ENCODE data around the gene FAF1. TPM values are rescaled to one million over a fixed set of nuclear protein-coding genes. Genes with fewer than 3 reads are reported as not detected.

FAF1 gene
- total RNA-seq, 2 experiments from 2014 or later = 43.5 to 44.0 TPM

DNA sequence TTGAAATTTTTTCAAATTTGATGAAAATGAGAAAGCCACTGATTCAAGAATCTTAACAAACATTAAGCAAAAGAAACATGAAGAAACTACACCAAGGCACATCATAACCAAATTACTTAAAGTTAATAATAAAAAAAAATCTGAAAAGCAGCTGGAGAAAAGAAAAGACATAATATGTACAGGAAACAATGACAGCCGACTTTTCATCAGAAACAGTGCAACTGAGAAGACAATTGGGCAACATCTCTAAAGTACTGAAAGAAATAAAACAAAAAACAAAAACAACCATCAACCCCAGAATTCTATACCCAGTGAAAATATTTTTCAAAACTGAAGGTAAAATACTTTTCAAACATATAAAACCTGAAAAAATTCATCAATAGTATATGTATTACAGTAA lies 463.1 kb downstream of the FAF1 start:
- DNase-seq = no peak
- peaks cover 88% of the 10 kb centered on the region for H3K36me3 Mint-ChIP-seq (ENCODE audit: low read depth)
- ChIA-PET POLR2A (no interaction called here), CTCF (no interaction called here)
- TF ChIP-seq CTCF (IDR thresholded peaks at IDR 0.05) = no peak
- intact Hi-C loops (cut with DNase I, micrococcal nuclease) = no loop called here
- Histone ChIP-seq H3K27me3 (ENCODE audit: control insufficient read depth in 1 of 2, insufficient read depth in 2 of 2, low read length in 2 of 2) (no peaks in the 10 kb centered on the region), H3K4me1 (ENCODE audit: insufficient read depth, low read length) (no peaks in the 10 kb centered on the region), H3K9me3 (ENCODE audit: control insufficient read depth in 1 of 2, insufficient read depth in 1 of 2, low read length in 2 of 2) (peaks cover 9 to 15% of the 10 kb centered on the region in 2 experiments), H3K4me3 (ENCODE audit: low read length) (no peak overlapping the region), H3K36me3 (ENCODE audit: insufficient read depth, low read length) (peaks cover 7% of the 10 kb centered on the region), H3K27ac (ENCODE audit: low read depth in 1 of 2, low read length in 2 of 2) (no peak overlapping the region)
- H3K27ac Mint-ChIP-seq = no peak overlapping the region
- H3K9me3 Mint-ChIP-seq = peaks cover 9% of the 10 kb centered on the region
- no peak overlapping the region for H3K4me3 Mint-ChIP-seq
- no peak for ATAC-seq (ENCODE audit: poor library complexity)
- H3K4me1 Mint-ChIP-seq (ENCODE audit: low read depth) = no peaks in the 10 kb centered on the region
- no peaks in the 10 kb centered on the region for H3K27me3 Mint-ChIP-seq

GRCh38 chr1:50493710-50494109 lies 466.4 kb downstream of the FAF1 start:
- no peak for ATAC-seq (ENCODE audit: poor library complexity)
- Histone ChIP-seq H3K27ac (ENCODE audit: low read depth in 1 of 2, low read length in 2 of 2) (no peak overlapping the region), H3K9me3 (ENCODE audit: control insufficient read depth in 1 of 2, insufficient read depth in 1 of 2, low read length in 2 of 2) (peaks cover 4 to 13% of the 10 kb centered on the region in 2 experiments), H3K4me1 (ENCODE audit: insufficient read depth, low read length) (no peaks in the 10 kb centered on the region), H3K4me3 (ENCODE audit: low read length) (no peak overlapping the region), H3K27me3 (ENCODE audit: control insufficient read depth in 1 of 2, insufficient read depth in 2 of 2, low read length in 2 of 2) (no peaks in the 10 kb centered on the region), H3K36me3 (ENCODE audit: insufficient read depth, low read length) (peaks cover 22% of the 10 kb centered on the region)
- intact Hi-C loops (cut with DNase I, micrococcal nuclease) = no loop called here
- no peak for DNase-seq
- Mint-ChIP-seq H3K9me3 (peaks cover 11% of the 10 kb centered on the region), H3K36me3 (ENCODE audit: low read depth) (peaks cover 92% of the 10 kb centered on the region), H3K27me3 (no peaks in the 10 kb centered on the region), H3K4me3 (no peak overlapping the region), H3K27ac (no peak overlapping the region), H3K4me1 (ENCODE audit: low read depth) (no peaks in the 10 kb centered on the region)
- TF ChIP-seq CTCF (IDR thresholded peaks at IDR 0.05) = no peak
- ChIA-PET POLR2A (no interaction called here), CTCF (no interaction called here)

GRCh38 chr1:50492142-50492541 lies 467.9 kb downstream of the FAF1 start:
- ATAC-seq (ENCODE audit: poor library complexity) (no peak), DNase-seq (no peak)
- intact Hi-C loops (cut with DNase I, micrococcal nuclease) = no loop called here
- H3K27ac ChIP-seq (ENCODE audit: low read depth in 1 of 2, low read length in 2 of 2) = no peak overlapping the region
- Mint-ChIP-seq H3K27ac (no peak overlapping the region), H3K9me3 (peaks cover 9% of the 10 kb centered on the region), H3K4me3 (no peak overlapping the region), H3K27me3 (no peaks in the 10 kb centered on the region), H3K4me1 (ENCODE audit: low read depth) (no peaks in the 10 kb centered on the region), H3K36me3 (ENCODE audit: low read depth) (peaks cover 92% of the 10 kb centered on the region)
- H3K4me1 ChIP-seq (ENCODE audit: insufficient read depth, low read length) = no peaks in the 10 kb centered on the region
- CTCF ChIA-PET = interaction anchor here (0.5 kb wide), 1 partner anchor 64 kb away, joined by 4 read pairs; no protein-coding TSS in a partner anchor
- H3K4me3 ChIP-seq (ENCODE audit: low read length) = no peak overlapping the region
- H3K27me3 ChIP-seq (ENCODE audit: control insufficient read depth in 1 of 2, insufficient read depth in 2 of 2, low read length in 2 of 2) = no peaks in the 10 kb centered on the region
- H3K9me3 ChIP-seq (ENCODE audit: control insufficient read depth in 1 of 2, insufficient read depth in 1 of 2, low read length in 2 of 2) = peaks cover 4% of the 10 kb centered on the region in 2 experiments
- peaks cover 22% of the 10 kb centered on the region for H3K36me3 ChIP-seq (ENCODE audit: insufficient read depth, low read length)
- POLR2A ChIA-PET = interaction anchor here (0.7 kb wide), 1 partner anchor 8 kb away, joined by 4 read pairs; no protein-coding TSS in a partner anchor
- TF ChIP-seq CTCF (IDR thresholded peaks at IDR 0.05) = no peak
